Measurements from ENCODE around the gene APBB2. TPM values are rescaled to one million over a fixed set of nuclear protein-coding genes. Genes with fewer than 3 reads are reported as not detected.

The APBB2 gene
- total and polyA plus RNA-seq, 7 experiments from 2014 or later: 0.42 to 1.5 (median 0.59) TPM; not detected in 2

GRCh38 chr4:41177016-41177415 lies 37.3 kb downstream of the APBB2 start:
- no peaks in the 10 kb centered on the region for H3K36me3 ChIP-seq (ENCODE audit: control insufficient read depth in 2 of 3, insufficient read depth in 3 of 3, low read length in 3 of 3)
- Mint-ChIP-seq H3K4me1 (no peaks in the 10 kb centered on the region), H3K27me3 (peaks cover 0 to 17% (median 15%) of the 10 kb centered on the region in 5 donors), H3K36me3 (no peaks in the 10 kb centered on the region), H3K4me3 (no peak overlapping the region), H3K27ac (no peak overlapping the region), H3K9me3 (peaks cover 0 to 2% (median 0%) of the 10 kb centered on the region in 11 donors)
- POLR2A ChIA-PET: no interaction called here
- ATAC-seq: no peak
- no peak overlapping the region for H3K4me3 ChIP-seq (ENCODE audit: low read length)
- no peaks in the 10 kb centered on the region for H3K9me3 ChIP-seq (ENCODE audit: control insufficient read depth in 2 of 3, low read length in 3 of 3)
- no peaks in the 10 kb centered on the region for H3K27me3 ChIP-seq (ENCODE audit: control insufficient read depth in 2 of 2, insufficient read depth in 2 of 2, low read length in 2 of 2)
- H3K4me1 ChIP-seq (ENCODE audit: control insufficient read depth in 2 of 2, insufficient read depth in 2 of 2, low read length in 2 of 2): no peaks in the 10 kb centered on the region
- intact Hi-C loops (cut with micrococcal nuclease): no loop called here
- H3K27ac ChIP-seq (ENCODE audit: low read depth, low read length): no peak overlapping the region
- DNase-seq: no peak
- CTCF ChIA-PET: interaction anchor here (0.6 to 0.7 kb wide), 2 partner anchors 11 kb away, joined by 3 read pairs; no protein-coding TSS in a partner anchor

GRCh38 chr4:41176340-41176739 lies 38.0 kb downstream of the APBB2 start:
- Mint-ChIP-seq H3K27me3 (peaks cover 0 to 17% (median 15%) of the 10 kb centered on the region in 5 donors), H3K27ac (no peak overlapping the region), H3K9me3 (peaks cover 0 to 2% (median 0%) of the 10 kb centered on the region in 11 donors), H3K4me1 (no peaks in the 10 kb centered on the region), H3K36me3 (no peaks in the 10 kb centered on the region), H3K4me3 (no peak overlapping the region)
- POLR2A ChIA-PET: no interaction called here
- DNase-seq (no peak), ATAC-seq (no peak)
- intact Hi-C loops (cut with micrococcal nuclease): no loop called here
- Histone ChIP-seq H3K27ac (ENCODE audit: low read depth, low read length) (no peak overlapping the region), H3K4me3 (ENCODE audit: low read length) (no peak overlapping the region), H3K4me1 (ENCODE audit: control insufficient read depth in 2 of 2, insufficient read depth in 2 of 2, low read length in 2 of 2) (no peaks in the 10 kb centered on the region), H3K27me3 (ENCODE audit: control insufficient read depth in 2 of 2, insufficient read depth in 2 of 2, low read length in 2 of 2) (no peaks in the 10 kb centered on the region), H3K9me3 (ENCODE audit: control insufficient read depth in 2 of 3, low read length in 3 of 3) (no peaks in the 10 kb centered on the region), H3K36me3 (ENCODE audit: control insufficient read depth in 2 of 3, insufficient read depth in 3 of 3, low read length in 3 of 3) (no peaks in the 10 kb centered on the region)
- CTCF ChIA-PET: interaction anchor here (0.6 kb wide), 1 partner anchor 10 kb away, joined by 3 read pairs; no protein-coding TSS in a partner anchor

- Histone ChIP-seq H3K4me1 (ENCODE audit: control insufficient read depth in 2 of 2, insufficient read depth in 2 of 2, low read length in 2 of 2) (no peaks in the 10 kb centered on the region), H3K27me3 (ENCODE audit: control insufficient read depth in 2 of 2, insufficient read depth in 2 of 2, low read length in 2 of 2) (no peaks in the 10 kb centered on the region), H3K36me3 (ENCODE audit: control insufficient read depth in 2 of 3, insufficient read depth in 3 of 3, low read length in 3 of 3) (no peaks in the 10 kb centered on the region), H3K4me3 (ENCODE audit: low read length) (no peak overlapping the region), H3K9me3 (ENCODE audit: control insufficient read depth in 2 of 3, low read length in 3 of 3) (no peaks in the 10 kb centered on the region), H3K27ac (ENCODE audit: low read depth, low read length) (no peak overlapping the region)
- ChIA-PET CTCF (no interaction called here), POLR2A (no interaction called here)
- Mint-ChIP-seq H3K4me1 (no peaks in the 10 kb centered on the region), H3K27me3 (peaks cover 0 to 17% (median 15%) of the 10 kb centered on the region in 5 donors), H3K36me3 (no peaks in the 10 kb centered on the region), H3K4me3 (no peak overlapping the region), H3K9me3 (peaks cover 0 to 2% (median 0%) of the 10 kb centered on the region in 11 donors), H3K27ac (no peak overlapping the region)
- intact Hi-C loops (cut with micrococcal nuclease): no loop called here
- DNase-seq (no peak), ATAC-seq (no peak)
Observed at GRCh38 chr4:41175794-41176193, 38.5 kb downstream of the APBB2 start.

- Mint-ChIP-seq H3K4me3 (no peak overlapping the region), H3K27ac (no peak overlapping the region), H3K36me3 (no peaks in the 10 kb centered on the region), H3K9me3 (peaks cover 0 to 2% (median 0%) of the 10 kb centered on the region in 11 donors), H3K27me3 (peaks cover 0 to 17% (median 15%) of the 10 kb centered on the region in 5 donors), H3K4me1 (no peaks in the 10 kb centered on the region)
- H3K9me3 ChIP-seq (ENCODE audit: control insufficient read depth in 2 of 3, low read length in 3 of 3): no peaks in the 10 kb centered on the region
- DNase-seq: no peak
- CTCF ChIA-PET: no interaction called here
- H3K27me3 ChIP-seq (ENCODE audit: control insufficient read depth in 2 of 2, insufficient read depth in 2 of 2, low read length in 2 of 2): no peaks in the 10 kb centered on the region
- H3K4me3 ChIP-seq (ENCODE audit: low read length): no peak overlapping the region
- H3K4me1 ChIP-seq (ENCODE audit: control insufficient read depth in 2 of 2, insufficient read depth in 2 of 2, low read length in 2 of 2): no peaks in the 10 kb centered on the region
- H3K36me3 ChIP-seq (ENCODE audit: control insufficient read depth in 2 of 3, insufficient read depth in 3 of 3, low read length in 3 of 3): no peaks in the 10 kb centered on the region
- no peak for ATAC-seq
- intact Hi-C loops (cut with micrococcal nuclease): no loop called here
- POLR2A ChIA-PET: no interaction called here
- no peak overlapping the region for H3K27ac ChIP-seq (ENCODE audit: low read depth, low read length)
Observed at GRCh38 chr4:41174444-41174843, 39.9 kb downstream of the APBB2 start.

- POLR2A ChIA-PET: no interaction called here
- H3K27ac Mint-ChIP-seq: no peak overlapping the region
- intact Hi-C loops (cut with micrococcal nuclease): no loop called here
- DNase-seq (no peak), ATAC-seq (no peak)
- Histone ChIP-seq H3K4me3 (ENCODE audit: low read length) (no peak overlapping the region), H3K27me3 (ENCODE audit: control insufficient read depth in 2 of 2, insufficient read depth in 2 of 2, low read length in 2 of 2) (no peaks in the 10 kb centered on the region), H3K4me1 (ENCODE audit: control insufficient read depth in 2 of 2, insufficient read depth in 2 of 2, low read length in 2 of 2) (no peaks in the 10 kb centered on the region), H3K36me3 (ENCODE audit: control insufficient read depth in 2 of 3, insufficient read depth in 3 of 3, low read length in 3 of 3) (no peaks in the 10 kb centered on the region), H3K27ac (ENCODE audit: low read depth, low read length) (no peak overlapping the region), H3K9me3 (ENCODE audit: control insufficient read depth in 2 of 3, low read length in 3 of 3) (no peaks in the 10 kb centered on the region)
- no peak overlapping the region for H3K4me3 Mint-ChIP-seq
- H3K4me1 Mint-ChIP-seq: no peaks in the 10 kb centered on the region
- H3K36me3 Mint-ChIP-seq: no peaks in the 10 kb centered on the region
- peaks cover 0 to 2% (median 0%) of the 10 kb centered on the region in 11 donors for H3K9me3 Mint-ChIP-seq
- H3K27me3 Mint-ChIP-seq: peaks cover under 1 to 12% (median 7%) of the 10 kb centered on the region in 5 donors
- CTCF ChIA-PET: no interaction called here
Observed at GRCh38 chr4:41172786-41173185, 41.6 kb downstream of the APBB2 start.

GRCh38 chr4:41169256-41169800 lies 45.0 kb downstream of the APBB2 start:
- ChIA-PET POLR2A (no interaction called here), CTCF (no interaction called here)
- intact Hi-C loops (cut with micrococcal nuclease): no loop called here
- H3K4me1 Mint-ChIP-seq: no peaks in the 10 kb centered on the region
- peaks cover 0 to 14% (median 6%) of the 10 kb centered on the region in 5 donors for H3K27me3 Mint-ChIP-seq
- H3K36me3 Mint-ChIP-seq: no peaks in the 10 kb centered on the region
- peaks cover 0 to 5% (median 4%) of the 10 kb centered on the region in 11 donors for H3K9me3 Mint-ChIP-seq
- no peaks in the 10 kb centered on the region for H3K4me1 ChIP-seq (ENCODE audit: control insufficient read depth in 2 of 2, insufficient read depth in 2 of 2, low read length in 2 of 2)
- no peak overlapping the region for H3K27ac ChIP-seq (ENCODE audit: low read depth, low read length)
- no peaks in the 10 kb centered on the region for H3K27me3 ChIP-seq (ENCODE audit: control insufficient read depth in 2 of 2, insufficient read depth in 2 of 2, low read length in 2 of 2)
- H3K4me3 ChIP-seq (ENCODE audit: low read length): no peak overlapping the region
- no peak overlapping the region for H3K4me3 Mint-ChIP-seq
- H3K36me3 ChIP-seq (ENCODE audit: control insufficient read depth in 2 of 3, insufficient read depth in 3 of 3, low read length in 3 of 3): no peaks in the 10 kb centered on the region
- no peaks in the 10 kb centered on the region for H3K9me3 ChIP-seq (ENCODE audit: control insufficient read depth in 2 of 3, low read length in 3 of 3)
- ATAC-seq (no peak), DNase-seq (no peak)
- no peak overlapping the region for H3K27ac Mint-ChIP-seq

- CTCF ChIA-PET: no interaction called here
- POLR2A ChIA-PET: no interaction called here
Observed at GRCh38 chr4:41167191-41167590, 47.2 kb downstream of the APBB2 start.

More at GRCh38 chr4:41167191-41167590, 47.2 kb downstream of the APBB2 start:
- H3K4me3 Mint-ChIP-seq: no peak overlapping the region
- no peak overlapping the region for H3K4me3 ChIP-seq (ENCODE audit: low read length)
- no peaks in the 10 kb centered on the region for H3K4me1 ChIP-seq (ENCODE audit: control insufficient read depth in 2 of 2, insufficient read depth in 2 of 2, low read length in 2 of 2)
- no peaks in the 10 kb centered on the region for H3K27me3 ChIP-seq (ENCODE audit: control insufficient read depth in 2 of 2, insufficient read depth in 2 of 2, low read length in 2 of 2)
- H3K9me3 Mint-ChIP-seq: peaks cover 0 to 5% (median 3%) of the 10 kb centered on the region in 11 donors
- no peak overlapping the region for H3K27ac Mint-ChIP-seq
- no peak for ATAC-seq
- H3K27me3 Mint-ChIP-seq: peaks cover 0 to 22% (median 6%) of the 10 kb centered on the region in 5 donors
- no peaks in the 10 kb centered on the region for H3K9me3 ChIP-seq (ENCODE audit: control insufficient read depth in 2 of 3, low read length in 3 of 3)
- intact Hi-C loops (cut with micrococcal nuclease): no loop called here
- H3K27ac ChIP-seq (ENCODE audit: low read depth, low read length): no peak overlapping the region
- no peaks in the 10 kb centered on the region for H3K36me3 ChIP-seq (ENCODE audit: control insufficient read depth in 2 of 3, insufficient read depth in 3 of 3, low read length in 3 of 3)
- no peaks in the 10 kb centered on the region for H3K36me3 Mint-ChIP-seq
- no peaks in the 10 kb centered on the region for H3K4me1 Mint-ChIP-seq
- no peak for DNase-seq

Measured in naive thymus-derived CD4-positive, alpha-beta T cell (primary cell).